Right lobe of liver (tissue), 6 donors: ENCODE results near the gene KHNYN. TPM values are rescaled to one million over a fixed set of nuclear protein-coding genes. Genes with fewer than 3 reads are reported as not detected.

Experiments used
- ATAC-seq, 4 donors: fragments of 200-7000 bp; cut with Tn5 transposase; one replicate each; pipeline ENCODE4 v1.9.1; 2020; ENCODE audit warnings: mild to moderate bottlenecking in 4 of 4, moderate library complexity in 4 of 4
- DNase-seq, 3 donors: peaks; one replicate each; pipeline ENCODE4 v3.0.0-alpha.2; 2020
- H3K27ac ChIP-seq, 3 donors: fragments of 200-600 bp; one replicate each; pipeline ENCODE4 v1.8.0; 2022
- H3K27me3 ChIP-seq, 2 donors: fragments of 200-600 bp; one replicate each; pipeline ENCODE4 v1.8.0; 2022
- H3K36me3 ChIP-seq, 4 donors: fragments of 200-600 bp; sonication (generic) in 1 of 4; one replicate each; pipeline versions ENCODE4 v1.5.1 to v1.8.0; 2017 to 2022; ENCODE audit warnings: control low read depth in 1 of 4
- H3K4me1 ChIP-seq, 4 donors: fragments of 200-600 bp; sonication (generic) in 1 of 4; one replicate each; pipeline versions ENCODE4 v1.5.1 to v1.8.0; 2017 to 2022; ENCODE audit warnings: control low read depth in 1 of 4
- H3K4me3 ChIP-seq, 3 donors: fragments of 200-600 bp; one replicate each; pipeline ENCODE4 v1.8.0; 2022
- H3K9me3 ChIP-seq, 4 donors: fragments of 200-600 bp; sonication (generic) in 1 of 4; one replicate each; pipeline versions ENCODE4 v1.5.1 to v1.8.0; 2017 to 2022; ENCODE audit warnings: control low read depth in 1 of 4
- CTCF ChIP-seq, 4 donors: fragments of 200-600 bp in 3 of 4; fragments of 450-650 bp in 1 of 4; IDR thresholded peaks; one replicate each; pipeline versions ENCODE4 v1.5.1 to v1.8.0; 2016 to 2022; ENCODE audit warnings: antibody characterized with exemption in 4 of 4, mild to moderate bottlenecking in 2 of 4
- POLR2A ChIP-seq: fragments of 450-650 bp; IDR thresholded peaks from one replicate; pipeline ENCODE4 v1.6.1; 2017; ENCODE audit warnings: antibody characterized with exemption, mild to moderate bottlenecking
- WGBS: methylation state at CpG from one replicate; pipeline ENCODE4 v1.1.6; 2018; ENCODE audit warnings: low coverage, low lambda C conversion rate; ENCODE audit not compliant: insufficient coverage; ENCODE audit errors: missing lambda C conversion rate; 5-methylcytosine and 5-hydroxymethylcytosine counted together
- intact Hi-C, 2 donors: fragments of 100-400 bp; cut with DNase I; formaldehyde crosslinking; loops; one replicate each; pipeline versions ENCODE4 v1.11.2 to v1.14.1; 2022
- total RNA-seq, 6 experiments: library from RNA; depleted of rRNA in 2 of 6; stranded (reverse); fragments of >200 nt in 2 of 6; fragmentation: NEBNext Ultra II Directional in 3 of 6; extraction: Animal tissue kit (Norgen Biotek cat#: 25700) in 3 of 6; gene quantifications; one replicate each; pipeline versions ENCODE4 v1.1.0 to v1.2.4, GENCODE V29; 2016 to 2023
- donor health status: DM: no; HTN: yes; CAD: no.
- donor health status: DM: no; HTN: no; CAD: no.
- donor health status: DM: no; HTN: no; CAD: no.
- donor health status: DM: no; HTN: yes; CAD: no.
- donor health status: DM: no; HTN: yes; CAD: no.

The KHNYN gene
- total RNA-seq, 6 experiments from 2014 or later = 19.6 to 24.9 (median 21.4) TPM

GRCh38 chr14:24431569-24432258 lies 2.0 kb downstream of the KHNYN start:
- H3K9me3 ChIP-seq = no peaks in the 10 kb centered on the region
- 11% methylated on average over 8 of the region's 15 CpGs for whole genome bisulfite sequencing
- DNase-seq (peak; percentile 90 to 94 (median 91)), ATAC-seq (peak; percentile 67 to 76 (median 69))
- no peaks in the 10 kb centered on the region for H3K27me3 ChIP-seq
- peaks cover 0 to 34% (median 12%) of the 10 kb centered on the region in 4 donors for H3K36me3 ChIP-seq
- H3K4me3 ChIP-seq = peak overlapping the region; percentile 61 to 84 (median 82)
- intact Hi-C loops = loop anchor here (5.0 kb wide), 2 partner anchors 64 to 99 kb away; partner anchors contain the start of gene NFATC4 (in 2 of the 2)
- H3K4me1 ChIP-seq = peaks cover 0 to 36% (median 14%) of the 10 kb centered on the region in 4 donors
- H3K27ac ChIP-seq = peak overlapping the region in 2 of 3 donors; percentile 95 to 99
- TF ChIP-seq CTCF (IDR thresholded peaks at IDR 0.05) (peak; percentile 90 to 94 (median 92)), POLR2A (no peak)

- no peak overlapping the region for H3K27ac ChIP-seq
- H3K4me3 ChIP-seq = no peak overlapping the region
- peaks cover 0 to 42% (median 14%) of the 10 kb centered on the region in 4 donors for H3K36me3 ChIP-seq
- intact Hi-C loops = loop anchor here (5.0 kb wide), 2 partner anchors 65 to 100 kb away; partner anchors contain the start of gene NFATC4 (in 2 of the 2)
- peak in 1 of 3 donors; percentile 31 for DNase-seq
- TF ChIP-seq CTCF (IDR thresholded peaks at IDR 0.05) (no peak), POLR2A (no peak)
- no peak for ATAC-seq
- no peaks in the 10 kb centered on the region for H3K27me3 ChIP-seq
- no peaks in the 10 kb centered on the region for H3K9me3 ChIP-seq
- WGBS = 91% methylated on average over 6 of the region's 24 CpGs
- peaks cover 0 to 35% (median 11%) of the 10 kb centered on the region in 4 donors for H3K4me1 ChIP-seq
Observed at GRCh38 chr14:24432259-24433131, 2.7 kb downstream of the KHNYN start.

- WGBS = 76% methylated on average over 7 of the region's 7 CpGs
- Histone ChIP-seq H3K9me3 (no peaks in the 10 kb centered on the region), H3K4me1 (peaks cover 0 to 23% (median 7%) of the 10 kb centered on the region in 4 donors), H3K27ac (no peak overlapping the region), H3K36me3 (peaks cover 0 to 54% (median 20%) of the 10 kb centered on the region in 4 donors), H3K27me3 (no peaks in the 10 kb centered on the region), H3K4me3 (no peak overlapping the region)
- DNase-seq (no peak), ATAC-seq (no peak)
- intact Hi-C loops = loop anchor here (5.0 kb wide), 2 partner anchors 67 to 102 kb away; partner anchors contain the start of gene NFATC4 (in 2 of the 2)
- TF ChIP-seq CTCF (IDR thresholded peaks at IDR 0.05) (no peak), POLR2A (no peak)
Observed at GRCh38 chr14:24434036-24434435, 4.3 kb downstream of the KHNYN start.

- 80% methylated on average over 3 of the region's 3 CpGs for WGBS
- H3K27me3 ChIP-seq = no peaks in the 10 kb centered on the region
- H3K9me3 ChIP-seq = no peaks in the 10 kb centered on the region
- H3K36me3 ChIP-seq = peaks cover 0 to 60% (median 23%) of the 10 kb centered on the region in 4 donors
- TF ChIP-seq POLR2A (no peak), CTCF (IDR thresholded peaks at IDR 0.05) (no peak)
- H3K4me1 ChIP-seq = peaks cover 0 to 22% (median 7%) of the 10 kb centered on the region in 4 donors
- DNase-seq (no peak), ATAC-seq (no peak)
- H3K27ac ChIP-seq = no peak overlapping the region
- intact Hi-C loops = loop anchor here (5.0 kb wide), 2 partner anchors 67 to 102 kb away; partner anchors contain the start of gene NFATC4 (in 2 of the 2)
- H3K4me3 ChIP-seq = no peak overlapping the region
Observed at GRCh38 chr14:24434676-24435075, 4.9 kb downstream of the KHNYN start.
